PC-3 (cell line): ENCODE results near the gene ADGRV1. TPM values are rescaled to one million over a fixed set of nuclear protein-coding genes. Genes with fewer than 3 reads are reported as not detected.

Source experiments
- ATAC-seq: fragments of 200-7000 bp; cut with Tn5 transposase; 2 replicates; pipeline ENCODE4 v1.9.1; 2020; ENCODE audit warnings: mild to moderate bottlenecking, moderate library complexity
- BruUV-seq: library from RNA; stranded (reverse); fragments of 400-500 nt; replicated peaks from 2 replicates; lab custom pipeline; 2021; lab: Mats Ljungman, UMichigan
- CTCF ChIA-PET: fragments of 300-600 bp; sonication (Branson Sonifier 250); formaldehyde crosslinking; loops from one replicate; lab custom pipeline; 2022; ENCODE audit warnings: antibody characterized with exemption; lab: Charles Lee
- POLR2A ChIA-PET: fragments of 300-600 bp; sonication (Branson Sonifier 250); formaldehyde crosslinking; loops from one replicate; lab custom pipeline; 2022; ENCODE audit warnings: antibody characterized with exemption; ENCODE audit not compliant: unreplicated experiment; lab: Charles Lee
- DNase-seq: peaks from one replicate; pipeline ENCODE4 v3.0.0-alpha.2; 2015
- H2AFZ ChIP-seq: fragments of 300-600 bp; sonication (generic); 2 replicates; pipeline ENCODE4 v1.6.0; 2016; ENCODE audit warnings: antibody characterized with exemption, low read length
- H3F3A ChIP-seq: fragments of 300-600 bp; sonication (generic); one replicate; pipeline ENCODE4 v1.6.0; 2017; ENCODE audit warnings: antibody characterized with exemption, low read length, control low read depth, mild to moderate bottlenecking; ENCODE audit not compliant: unreplicated experiment
- H3K27ac ChIP-seq: fragments of 300-600 bp; sonication (generic); 2 replicates; pipeline ENCODE4 v1.5.1; 2016; ENCODE audit warnings: mild to moderate bottlenecking, low read length
- H3K27me3 ChIP-seq: fragments of 300-600 bp; sonication (generic); 2 replicates; pipeline ENCODE4 v1.6.1; 2016; ENCODE audit warnings: low read length, mixed read lengths
- H3K36me3 ChIP-seq: fragments of 300-600 bp; sonication (generic); 2 replicates; pipeline ENCODE4 v1.6.1; 2016; ENCODE audit warnings: low read depth, mixed run types, low read length, mixed read lengths
- H3K4me1 ChIP-seq: fragments of 300-600 bp; sonication (generic); 2 replicates; pipeline ENCODE4 v1.5.1; 2016; ENCODE audit warnings: low read length; ENCODE audit not compliant: insufficient read depth
- H3K4me2 ChIP-seq: fragments of 300-600 bp; sonication (generic); 2 replicates; pipeline ENCODE4 v1.6.0; 2016; ENCODE audit warnings: low read length
- H3K4me3 ChIP-seq: fragments of 300-600 bp; sonication (generic); 2 replicates; pipeline ENCODE4 v1.5.1; 2016; ENCODE audit warnings: mild to moderate bottlenecking, low read length, mixed read lengths
- H3K79me2 ChIP-seq: fragments of 300-600 bp; sonication (generic); 2 replicates; pipeline ENCODE4 v1.6.1; 2017; ENCODE audit warnings: low read length, mixed read lengths
- H3K9ac ChIP-seq: fragments of 300-600 bp; sonication (generic); 2 replicates; pipeline ENCODE4 v1.6.0; 2016; ENCODE audit warnings: mild to moderate bottlenecking, low read length
- H3K9me2 ChIP-seq: fragments of 300-600 bp; sonication (generic); replicated peaks from 2 replicates; pipeline ENCODE4 v1.6.1; 2016; ENCODE audit warnings: mixed run types, low read length, mixed read lengths
- H3K9me3 ChIP-seq: fragments of 300-600 bp; sonication (generic); 2 replicates; pipeline ENCODE4 v1.6.1; 2016; ENCODE audit warnings: low read length, mixed read lengths
- H4K20me1 ChIP-seq: fragments of 300-600 bp; sonication (generic); 2 replicates; pipeline ENCODE4 v1.6.1; 2016; ENCODE audit warnings: low read length, mixed read lengths
- CTCF ChIP-seq: fragments of 300-600 bp; sonication (generic); conservative IDR thresholded peaks from 2 replicates; pipeline ENCODE4 v1.5.1; 2017; ENCODE audit warnings: antibody characterized with exemption, low read depth, mild to moderate bottlenecking, low read length
- EZH2 ChIP-seq: fragments of 300-600 bp; sonication (generic); IDR thresholded peaks from one replicate; pipeline ENCODE4 v1.6.1; 2017; ENCODE audit warnings: antibody characterized with exemption, mild to moderate bottlenecking, low read length; ENCODE audit not compliant: unreplicated experiment
- EZH2phosphoT487 ChIP-seq: fragments of 300-600 bp; sonication (generic); IDR thresholded peaks from 2 replicates; pipeline ENCODE4 v1.6.1; 2018; ENCODE audit warnings: mild to moderate bottlenecking, antibody characterized with exemption, low read length, borderline replicate concordance
- intact Hi-C: fragments of 100-400 bp; cut with micrococcal nuclease; formaldehyde crosslinking; loops from 2 replicates; pipeline ENCODE4 v1.9.0; 2023
- total RNA-seq: library from RNA; depleted of rRNA; stranded (reverse); fragments of >200 nt; gene quantifications from 2 replicates; pipeline ENCODE4 v1.2.3, GENCODE V29; 2014

ADGRV1 gene
- total RNA-seq, 1 experiment from 2014 or later, result 22.7 TPM

GRCh38 chr5:91118354-91118753 is 559.8 kb downstream of the ADGRV1 start:
- no peaks in the 10 kb centered on the region for H3K79me2 ChIP-seq
- H3K4me2 ChIP-seq, result no peak overlapping the region
- H3K27me3 ChIP-seq, result no peaks in the 10 kb centered on the region
- ChIA-PET CTCF (interaction anchor here (0.7 kb wide), 1 partner anchor 162 kb away, joined by 5 read pairs; no protein-coding TSS in a partner anchor), POLR2A (no interaction called here)
- H3F3A ChIP-seq, result no peaks in the 10 kb centered on the region
- no peak overlapping the region for H3K9ac ChIP-seq
- ATAC-seq, result no peak
- BruUV-seq, result no TSS peak
- H4K20me1 ChIP-seq, result no peaks in the 10 kb centered on the region
- no peaks in the 10 kb centered on the region for H3K9me2 ChIP-seq
- intact Hi-C loops, result no loop called here
- H3K4me3 ChIP-seq, result no peak overlapping the region
- H3K36me3 ChIP-seq, result no peaks in the 10 kb centered on the region
- H3K4me1 ChIP-seq, result no peaks in the 10 kb centered on the region
- TF ChIP-seq EZH2 (no peak), CTCF (no peak), EZH2phosphoT487 (no peak)
- no peak for DNase-seq
- no peak overlapping the region for H3K27ac ChIP-seq
- no peak overlapping the region for H2AFZ ChIP-seq
- no peaks in the 10 kb centered on the region for H3K9me3 ChIP-seq

- Histone ChIP-seq H3K4me1 (no peaks in the 10 kb centered on the region), H3K4me2 (no peak overlapping the region), H3K9me2 (no peaks in the 10 kb centered on the region), H2AFZ (no peak overlapping the region), H3K27ac (no peak overlapping the region), H3K9ac (no peak overlapping the region), H3K9me3 (no peaks in the 10 kb centered on the region), H3K36me3 (no peaks in the 10 kb centered on the region), H3K4me3 (no peak overlapping the region), H3K27me3 (no peaks in the 10 kb centered on the region), H3F3A (no peaks in the 10 kb centered on the region), H3K79me2 (no peaks in the 10 kb centered on the region), H4K20me1 (no peaks in the 10 kb centered on the region)
- CTCF ChIA-PET, result interaction anchor here (0.7 kb wide), 1 partner anchor 161 kb away, joined by 5 read pairs; no protein-coding TSS in a partner anchor
- ATAC-seq (no peak), DNase-seq (no peak)
- no TSS peak for BruUV-seq
- TF ChIP-seq EZH2phosphoT487 (no peak), EZH2 (no peak), CTCF (no peak)
- intact Hi-C loops, result no loop called here
- POLR2A ChIA-PET, result no interaction called here
These were observed 560.2 kb downstream of the ADGRV1 start for GRCh38 chr5:91118796-91119195.

GRCh38 chr5:91119217-91119616 is 560.6 kb downstream of the ADGRV1 start:
- H2AFZ ChIP-seq, result no peak overlapping the region
- CTCF ChIA-PET, result no interaction called here
- POLR2A ChIA-PET, result no interaction called here
- no peaks in the 10 kb centered on the region for H3K9me2 ChIP-seq
- H3K79me2 ChIP-seq, result no peaks in the 10 kb centered on the region
- H4K20me1 ChIP-seq, result no peaks in the 10 kb centered on the region
- H3K9me3 ChIP-seq, result no peaks in the 10 kb centered on the region
- no peaks in the 10 kb centered on the region for H3K27me3 ChIP-seq
- intact Hi-C loops, result no loop called here
- ATAC-seq, result no peak
- no peak overlapping the region for H3K4me3 ChIP-seq
- no peak overlapping the region for H3K27ac ChIP-seq
- no peaks in the 10 kb centered on the region for H3K4me1 ChIP-seq
- no peaks in the 10 kb centered on the region for H3K36me3 ChIP-seq
- BruUV-seq, result no TSS peak
- H3F3A ChIP-seq, result no peaks in the 10 kb centered on the region
- no peak overlapping the region for H3K4me2 ChIP-seq
- TF ChIP-seq EZH2phosphoT487, result no peak
- no peak for TF ChIP-seq EZH2
- no peak overlapping the region for H3K9ac ChIP-seq
- no peak for DNase-seq
